Progenitor cell of endocrine pancreas (in vitro differentiated cells): Measurements from ENCODE around the gene TRIM4. TPM values are rescaled to one million over a fixed set of nuclear protein-coding genes. Genes with fewer than 3 reads are reported as not detected.
"Not testable (repeated sequence)": the region's sequence is repeated elsewhere in the genome, so short reads cannot be mapped to it uniquely, and the experiment has no call there.

Experiments
- DNase-seq: peaks from one replicate; pipeline ENCODE4 v3.0.0; 2021; ENCODE audit warnings: low spot score; ENCODE audit not compliant: unreplicated experiment
- H3K27ac Mint-ChIP-seq: 2 replicates; pipeline ENCODE4 v1.8.0; 2021; ENCODE audit warnings: mild to moderate bottlenecking, moderate library complexity, mixed read lengths
- H3K27me3 Mint-ChIP-seq: 2 replicates; pipeline ENCODE4 v1.8.0; 2021; ENCODE audit warnings: mixed read lengths
- H3K36me3 Mint-ChIP-seq: 2 replicates; pipeline ENCODE4 v1.8.0; 2022; ENCODE audit warnings: mixed read lengths; ENCODE audit not compliant: insufficient read depth
- H3K4me1 Mint-ChIP-seq: 2 replicates; pipeline ENCODE4 v1.8.0; 2021; ENCODE audit warnings: low read depth, mixed read lengths
- H3K4me3 Mint-ChIP-seq: 2 replicates; pipeline ENCODE4 v1.8.0; 2021; ENCODE audit warnings: low read depth, mild to moderate bottlenecking, moderate library complexity, mixed read lengths
- H3K9me3 Mint-ChIP-seq: 2 replicates; pipeline ENCODE4 v1.8.0; 2021; ENCODE audit warnings: low read depth, mixed read lengths
- CTCF ChIP-seq: fragments of 200-600 bp; sonication (generic); IDR thresholded peaks from one replicate; pipeline ENCODE4 v1.5.0; 2021; ENCODE audit warnings: antibody characterized with exemption, mild to moderate bottlenecking; ENCODE audit not compliant: unreplicated experiment
- total RNA-seq: library from RNA; stranded (reverse); gene quantifications from 2 replicates; pipeline ENCODE4 v1.2.1, GENCODE V29; 2021

TRIM4 gene
- total RNA-seq, 1 donor from 2014 or later = 14.2 TPM

DNA sequence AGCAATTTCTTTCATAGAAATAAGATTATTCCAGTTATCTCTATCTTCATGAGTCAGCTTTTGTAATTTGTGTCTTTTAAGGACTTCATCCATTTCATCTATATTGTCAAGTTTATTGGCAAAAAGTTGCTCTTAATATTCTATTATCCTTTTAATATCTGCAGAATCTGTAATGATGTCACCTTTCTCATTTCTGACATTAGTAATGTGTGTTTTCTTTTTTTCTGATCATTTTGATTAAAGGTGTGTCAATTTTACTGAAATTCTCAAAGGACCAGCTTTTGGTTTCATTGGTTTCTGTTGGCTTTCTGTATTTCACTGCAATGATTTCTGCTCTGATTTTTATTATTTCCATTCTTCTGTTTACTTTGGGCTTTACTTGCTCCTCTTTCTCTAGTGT is 24.6 kb downstream of the TRIM4 start:
- TF ChIP-seq CTCF = no peak
- Mint-ChIP-seq H3K27me3 (no peaks in the 10 kb centered on the region), H3K4me3 (no peak overlapping the region), H3K27ac (no peak overlapping the region), H3K9me3 (peaks cover 7% of the 10 kb centered on the region), H3K36me3 (peaks cover 11% of the 10 kb centered on the region), H3K4me1 (no peaks in the 10 kb centered on the region)
- DNase-seq = no peak

DNA sequence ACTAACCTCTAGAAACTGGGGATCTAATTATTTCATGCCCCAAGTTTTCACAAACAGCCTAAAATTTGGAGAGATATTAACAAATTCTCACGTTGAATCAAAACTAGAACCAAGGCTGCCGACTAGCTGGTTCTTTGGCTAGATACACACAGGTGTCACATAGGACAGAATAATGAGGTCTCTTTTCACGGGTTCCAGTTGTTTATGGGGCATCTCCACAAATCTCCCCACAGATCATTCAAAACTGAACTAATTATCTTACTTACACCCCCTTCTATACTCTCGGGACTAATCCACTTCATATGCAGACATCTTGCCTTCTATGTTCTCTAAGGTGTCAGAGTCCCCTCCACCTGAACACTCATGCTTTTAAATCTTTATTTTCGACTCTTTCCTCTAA is 26.1 kb downstream of the TRIM4 start:
- Mint-ChIP-seq H3K9me3 (peaks cover 13% of the 10 kb centered on the region), H3K4me3 (no peak overlapping the region), H3K27me3 (no peaks in the 10 kb centered on the region), H3K36me3 (peaks cover 15% of the 10 kb centered on the region), H3K4me1 (no peaks in the 10 kb centered on the region), H3K27ac (no peak overlapping the region)
- DNase-seq = no peak
- TF ChIP-seq CTCF = no peak

DNA sequence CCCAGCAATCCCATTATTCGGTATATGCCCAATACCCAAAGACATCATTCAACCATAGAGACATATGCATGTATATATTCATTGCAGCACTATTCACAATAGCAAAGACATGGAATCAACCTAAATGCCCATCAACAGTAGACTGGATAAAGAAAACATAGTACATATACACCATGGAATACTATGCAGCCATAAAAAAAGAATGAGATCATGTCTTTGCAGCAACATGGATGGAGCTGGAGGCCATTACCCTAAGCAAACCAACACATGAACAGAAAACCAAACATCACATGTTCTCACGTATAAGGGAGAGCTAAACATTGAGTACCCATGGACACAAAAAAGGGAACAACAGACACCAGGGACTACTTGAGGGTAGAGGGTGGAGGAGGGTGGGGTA is 29.0 kb downstream of the TRIM4 start:
- not testable (repeated sequence) for H3K27me3 Mint-ChIP-seq, DNase-seq, H3K27ac Mint-ChIP-seq, H3K4me3 Mint-ChIP-seq, H3K4me1 Mint-ChIP-seq
- Mint-ChIP-seq H3K9me3 (peaks cover 13% of the 10 kb centered on the region), H3K36me3 (peaks cover 19% of the 10 kb centered on the region)

DNA sequence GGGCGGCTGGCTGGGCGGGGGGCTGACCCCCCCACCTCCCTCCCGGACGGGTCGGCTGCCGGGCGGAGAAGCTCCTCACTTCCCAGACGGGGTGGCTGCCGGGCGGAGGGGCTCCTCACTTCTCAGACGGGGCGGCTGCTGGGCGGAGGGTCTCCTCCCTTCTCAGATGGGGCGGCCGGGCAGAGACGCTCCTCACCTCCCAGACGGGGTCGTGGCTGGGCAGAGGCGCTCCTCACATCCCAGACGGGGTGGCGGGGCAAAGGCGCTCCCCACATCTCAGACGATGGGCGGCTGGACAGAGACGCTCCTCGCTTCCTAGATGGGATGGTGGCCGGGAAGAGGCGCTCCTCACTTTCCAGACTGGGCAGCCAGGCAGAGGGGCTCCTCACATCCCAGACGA is 31.0 kb downstream of the TRIM4 start:
- H3K4me1 Mint-ChIP-seq, H3K27ac Mint-ChIP-seq, H3K27me3 Mint-ChIP-seq, H3K4me3 Mint-ChIP-seq, DNase-seq: not testable (repeated sequence)
- Mint-ChIP-seq H3K36me3 (peaks cover 23% of the 10 kb centered on the region), H3K9me3 (peaks cover 24% of the 10 kb centered on the region)

DNA sequence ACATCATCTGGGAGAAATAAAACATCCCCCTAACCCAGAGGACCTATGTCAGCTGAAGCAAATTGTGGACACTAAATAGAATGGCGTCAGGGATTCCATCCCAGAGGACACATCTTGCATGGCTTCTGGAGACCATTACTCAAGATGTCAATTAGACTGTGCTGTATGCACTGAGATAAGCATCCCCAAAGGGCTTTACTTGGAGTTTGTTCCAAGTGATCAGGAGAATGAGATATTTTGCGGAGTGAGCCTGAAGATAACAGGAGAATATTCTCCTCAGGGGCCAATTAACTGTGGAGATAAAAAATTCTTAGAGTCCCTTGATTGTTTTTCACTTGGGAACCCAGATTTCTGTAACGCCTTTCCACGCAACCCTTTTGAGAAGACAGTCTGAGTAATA is 38.0 kb downstream of the TRIM4 start:
- H3K27me3 Mint-ChIP-seq = no peaks in the 10 kb centered on the region
- no peak for DNase-seq
- no peaks in the 10 kb centered on the region for H3K4me1 Mint-ChIP-seq
- peaks cover 14% of the 10 kb centered on the region for H3K9me3 Mint-ChIP-seq
- no peak overlapping the region for H3K4me3 Mint-ChIP-seq
- no peak overlapping the region for H3K27ac Mint-ChIP-seq
- no peak for TF ChIP-seq CTCF
- H3K36me3 Mint-ChIP-seq = peaks cover 5% of the 10 kb centered on the region

- DNase-seq = no peak
- Mint-ChIP-seq H3K27ac (no peak within 1 kb of the TSS), H3K27me3 (no peaks in the 10 kb centered on the region), H3K36me3 (no peaks in the 10 kb centered on the region), H3K9me3 (no peaks in the 10 kb centered on the region), H3K4me1 (no peaks in the 10 kb centered on the region), H3K4me3 (no peak within 1 kb of the TSS)
- no peak for TF ChIP-seq CTCF
Measured at GRCh38 chr7:99876933-99877332, 42.4 kb downstream of the TRIM4 start, which contains the start of gene OR2AE1. Gene OR2AE1, minus strand, starts transcription at chr7:99877033. Its CDS starts 0 bp downstream, at chr7:99877033.
